ENCODE results near the gene FRMD4A.

Gene FRMD4A

GRCh38 chr10:14191407-14191806, 139.3 kb downstream of the FRMD4A start:
- TF ChIP-seq USF1 (IDR thresholded peaks at IDR 0.05) = no peak
- TF ChIP-seq EGR1 (IDR thresholded peaks at IDR 0.05) = no peak
- TF ChIP-seq NFIC (IDR thresholded peaks at IDR 0.05) = no peak
- no peak for TF ChIP-seq REST (IDR thresholded peaks at IDR 0.05; ENCODE audit: low read depth)
- TF ChIP-seq YY1 (IDR thresholded peaks at IDR 0.05; ENCODE audit: low read depth) = no peak
- no peak for TF ChIP-seq EP300 (IDR thresholded peaks at IDR 0.05; ENCODE audit: borderline replicate concordance)
- no peak for TF ChIP-seq RAD21 (IDR thresholded peaks at IDR 0.05; ENCODE audit: low read depth)
- TF ChIP-seq CEBPB (IDR thresholded peaks at IDR 0.05) = no peak
- no peak for TF ChIP-seq CREB1 (IDR thresholded peaks at IDR 0.05; ENCODE audit: low read depth)
- no peak for TF ChIP-seq TCF12 (IDR thresholded peaks at IDR 0.05; ENCODE audit: low read depth)
- no peak for TF ChIP-seq TEAD4 (IDR thresholded peaks at IDR 0.05)
- no peak for TF ChIP-seq FOXM1 (IDR thresholded peaks at IDR 0.05; ENCODE audit: borderline replicate concordance, low read depth)
- no peak for TF ChIP-seq ZBTB7A (IDR thresholded peaks at IDR 0.05; ENCODE audit: low read depth)
- no peak for TF ChIP-seq MAX (IDR thresholded peaks at IDR 0.05)
- TF ChIP-seq TAF1 (IDR thresholded peaks at IDR 0.05; ENCODE audit: low read depth) = no peak

- TF ChIP-seq USF1 (IDR thresholded peaks at IDR 0.05) (no peak), CEBPB (IDR thresholded peaks at IDR 0.05) (no peak)
Measured at GRCh38 chr10:14190702-14191101, 140.0 kb downstream of the FRMD4A start.

- TF ChIP-seq YY1 (IDR thresholded peaks at IDR 0.05; ENCODE audit: low read depth) (no peak), ZBTB7A (IDR thresholded peaks at IDR 0.05; ENCODE audit: low read depth) (no peak), NFIC (IDR thresholded peaks at IDR 0.05) (no peak), CEBPB (IDR thresholded peaks at IDR 0.05) (no peak), EGR1 (IDR thresholded peaks at IDR 0.05) (no peak), TEAD4 (IDR thresholded peaks at IDR 0.05) (no peak), TAF1 (IDR thresholded peaks at IDR 0.05; ENCODE audit: low read depth) (no peak), RAD21 (IDR thresholded peaks at IDR 0.05; ENCODE audit: low read depth) (no peak), MAX (IDR thresholded peaks at IDR 0.05) (no peak), CREB1 (IDR thresholded peaks at IDR 0.05; ENCODE audit: low read depth) (no peak), TCF12 (IDR thresholded peaks at IDR 0.05; ENCODE audit: low read depth) (no peak), USF1 (IDR thresholded peaks at IDR 0.05) (no peak), REST (IDR thresholded peaks at IDR 0.05; ENCODE audit: low read depth) (no peak)
Measured at GRCh38 chr10:14186245-14186644, 144.5 kb downstream of the FRMD4A start.

- no peak for TF ChIP-seq EGR1 (IDR thresholded peaks at IDR 0.05)
- TF ChIP-seq FOXM1 (IDR thresholded peaks at IDR 0.05; ENCODE audit: borderline replicate concordance, low read depth) = no peak
- no peak for TF ChIP-seq ZBTB7A (IDR thresholded peaks at IDR 0.05; ENCODE audit: low read depth)
- no peak for TF ChIP-seq EP300 (IDR thresholded peaks at IDR 0.05; ENCODE audit: borderline replicate concordance)
- no peak for TF ChIP-seq CREB1 (IDR thresholded peaks at IDR 0.05; ENCODE audit: low read depth)
- TF ChIP-seq TCF12 (IDR thresholded peaks at IDR 0.05; ENCODE audit: low read depth) = no peak
- TF ChIP-seq USF1 (IDR thresholded peaks at IDR 0.05) = no peak
- no peak for TF ChIP-seq NFIC (IDR thresholded peaks at IDR 0.05)
- TF ChIP-seq CEBPB (IDR thresholded peaks at IDR 0.05) = no peak
- no peak for TF ChIP-seq YY1 (IDR thresholded peaks at IDR 0.05; ENCODE audit: low read depth)
- TF ChIP-seq REST (IDR thresholded peaks at IDR 0.05; ENCODE audit: low read depth) = no peak
- no peak for TF ChIP-seq RAD21 (IDR thresholded peaks at IDR 0.05; ENCODE audit: low read depth)
- no peak for TF ChIP-seq TAF1 (IDR thresholded peaks at IDR 0.05; ENCODE audit: low read depth)
Measured at GRCh38 chr10:14185316-14186045, 145.2 kb downstream of the FRMD4A start.

Data from Ishikawa (cell line).